Measurements from ENCODE around the gene EXD3.

Gene EXD3

DNA sequence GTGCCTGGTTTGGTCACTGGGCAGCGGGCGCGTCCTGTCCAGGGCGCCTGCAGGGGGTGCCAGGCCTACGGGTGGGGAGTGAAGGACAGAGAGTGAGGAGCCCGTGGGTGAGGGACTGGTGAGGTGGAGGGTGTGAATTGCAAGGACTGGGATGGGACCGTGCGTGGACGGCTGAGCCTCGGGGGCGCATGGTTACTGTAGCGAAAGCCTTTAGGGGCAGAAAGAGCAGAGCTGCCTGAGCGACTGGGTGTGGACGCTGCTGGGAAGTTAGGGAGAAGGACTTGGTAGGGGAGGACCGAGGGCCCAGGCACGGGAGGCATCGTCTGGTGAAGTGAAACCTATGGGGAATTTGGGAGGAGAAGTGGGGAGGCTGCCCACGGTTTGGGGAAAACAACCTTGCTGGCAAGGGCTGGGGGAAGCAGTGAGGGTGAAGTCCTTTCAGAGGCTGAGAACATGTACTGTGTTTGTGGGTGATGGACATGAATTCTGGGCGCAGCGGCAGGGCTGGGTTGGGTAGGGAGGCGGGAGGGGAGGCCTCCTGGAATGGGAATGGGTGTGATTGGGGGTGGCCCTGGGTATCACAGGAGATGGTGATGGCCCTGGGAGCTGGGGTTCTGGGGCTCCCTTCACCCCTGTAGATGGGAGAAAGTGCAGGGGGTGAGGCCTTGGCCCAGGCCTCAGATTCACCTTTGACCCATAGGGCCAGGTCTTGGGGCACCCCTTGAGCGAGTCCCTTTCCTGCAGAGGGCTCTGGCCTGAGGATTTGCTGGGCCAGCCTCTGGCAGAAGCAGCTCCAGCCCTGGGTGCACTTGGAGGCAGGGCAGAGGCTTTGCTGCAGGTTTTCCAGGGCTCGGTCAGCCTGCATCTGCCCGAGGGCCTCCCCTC is 147.1 kb downstream of the EXD3 start:
- Histone ChIP-seq H3K4me1 (ENCODE audit: control insufficient read depth in 1 of 2, insufficient read depth in 1 of 2, low read depth in 1 of 2, low read length in 1 of 2) (peaks cover 15 to 21% of the 10 kb centered on the region in 2 experiments), H3K4me3 (ENCODE audit: low read depth in 1 of 2, low read length in 1 of 2) (no peak overlapping the region), H3K9me3 (no peaks in the 10 kb centered on the region), H3K27me3 (no peaks in the 10 kb centered on the region), H3K36me3 (peaks cover 56% of the 10 kb centered on the region), H3K27ac (no peak overlapping the region)
- TF ChIP-seq CTCF (IDR thresholded peaks at IDR 0.05) = no peak

DNA sequence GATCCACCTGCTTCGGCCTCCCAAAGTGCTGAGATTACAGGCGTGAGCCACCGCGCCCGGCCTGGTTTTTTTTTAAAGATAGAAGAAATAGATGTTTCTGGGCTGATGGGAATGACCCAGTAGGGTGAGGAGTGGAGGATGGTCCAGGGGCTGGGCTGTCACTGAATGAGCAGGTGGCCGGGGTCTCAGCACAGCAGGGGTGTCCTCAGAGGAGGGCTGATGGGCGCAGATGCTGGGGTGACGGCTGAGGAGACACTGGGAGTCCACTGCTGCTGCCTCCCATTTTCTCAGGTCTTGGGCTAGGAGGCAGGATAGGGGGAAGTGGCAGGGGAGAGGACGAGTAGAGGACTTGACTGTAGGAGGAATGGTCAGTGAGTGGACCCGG is 147.8 kb downstream of the EXD3 start:
- Histone ChIP-seq H3K27ac (no peak overlapping the region), H3K27me3 (no peaks in the 10 kb centered on the region)

GRCh38 chr9:137273611-137274320 is 149.2 kb downstream of the EXD3 start:
- H3K36me3 ChIP-seq = peaks cover 54% of the 10 kb centered on the region
- no peak for TF ChIP-seq CTCF (IDR thresholded peaks at IDR 0.05)
- peaks cover 10 to 15% of the 10 kb centered on the region in 2 experiments for H3K4me1 ChIP-seq (ENCODE audit: control insufficient read depth in 1 of 2, insufficient read depth in 1 of 2, low read depth in 1 of 2, low read length in 1 of 2)
- no peaks in the 10 kb centered on the region for H3K9me3 ChIP-seq
- no peak overlapping the region for H3K4me3 ChIP-seq (ENCODE audit: low read depth in 1 of 2, low read length in 1 of 2)
- H3K27ac ChIP-seq = no peak overlapping the region
- H3K27me3 ChIP-seq = no peaks in the 10 kb centered on the region

More for the DNA sequence above, 147.8 kb downstream of the EXD3 start:
- H3K36me3 ChIP-seq = peaks cover 56% of the 10 kb centered on the region
- TF ChIP-seq CTCF (IDR thresholded peaks at IDR 0.05) = no peak
- H3K9me3 ChIP-seq = no peaks in the 10 kb centered on the region
- H3K4me3 ChIP-seq (ENCODE audit: low read depth in 1 of 2, low read length in 1 of 2) = no peak overlapping the region
- peaks cover 15% of the 10 kb centered on the region in 2 experiments for H3K4me1 ChIP-seq (ENCODE audit: control insufficient read depth in 1 of 2, insufficient read depth in 1 of 2, low read depth in 1 of 2, low read length in 1 of 2)

- peaks cover 10 to 11% of the 10 kb centered on the region in 2 experiments for H3K4me1 ChIP-seq (ENCODE audit: control insufficient read depth in 1 of 2, insufficient read depth in 1 of 2, low read depth in 1 of 2, low read length in 1 of 2)
- H3K27ac ChIP-seq = no peak overlapping the region
- no peaks in the 10 kb centered on the region for H3K9me3 ChIP-seq
- no peaks in the 10 kb centered on the region for H3K27me3 ChIP-seq
- H3K36me3 ChIP-seq = peaks cover 58% of the 10 kb centered on the region
- TF ChIP-seq CTCF (IDR thresholded peaks at IDR 0.05) = no peak
- H3K4me3 ChIP-seq (ENCODE audit: low read depth in 1 of 2, low read length in 1 of 2) = no peak overlapping the region
Measured at GRCh38 chr9:137273095-137273490, 149.9 kb downstream of the EXD3 start.

- peaks cover 9 to 10% of the 10 kb centered on the region in 2 experiments for H3K4me1 ChIP-seq (ENCODE audit: control insufficient read depth in 1 of 2, insufficient read depth in 1 of 2, low read depth in 1 of 2, low read length in 1 of 2)
- TF ChIP-seq CTCF (IDR thresholded peaks at IDR 0.05) = no peak
Measured at GRCh38 chr9:137272241-137273094, 150.5 kb downstream of the EXD3 start.

More at GRCh38 chr9:137272241-137273094, 150.5 kb downstream of the EXD3 start:
- Histone ChIP-seq H3K9me3 (no peaks in the 10 kb centered on the region), H3K27ac (no peak overlapping the region), H3K27me3 (no peaks in the 10 kb centered on the region), H3K36me3 (peaks cover 64% of the 10 kb centered on the region), H3K4me3 (ENCODE audit: low read depth in 1 of 2, low read length in 1 of 2) (no peak overlapping the region)

Data from neutrophil (primary cell).